HUES6 (cell line): ENCODE data around the gene CHSY1.

Experiments used
- H3K27ac ChIP-seq: 2 replicates; pipeline ENCODE4 v1.7.0; 2013; ENCODE audit warnings: low read depth, mild to moderate bottlenecking, low read length, inconsistent platforms
- H3K27me3 ChIP-seq: 2 replicates; pipeline ENCODE4 v1.6.1; 2013; ENCODE audit warnings: low read length; ENCODE audit not compliant: control insufficient read depth, insufficient read depth
- H3K36me3 ChIP-seq: 2 replicates; pipeline ENCODE4 v1.6.1; 2013; ENCODE audit warnings: low read length; ENCODE audit not compliant: control insufficient read depth, insufficient read depth
- H3K4me1 ChIP-seq: 2 replicates; pipeline ENCODE4 v1.6.1; 2013; ENCODE audit warnings: low read length; ENCODE audit not compliant: control insufficient read depth, insufficient read depth
- H3K4me3 ChIP-seq: 2 replicates; pipeline ENCODE4 v1.5.1; 2013; ENCODE audit warnings: low read depth, low read length
- H3K9ac ChIP-seq: one replicate; pipeline ENCODE4 v1.6.1; 2013; ENCODE audit warnings: mild to moderate bottlenecking, low read length
- H3K9me3 ChIP-seq: 2 replicates; pipeline ENCODE4 v1.6.1; 2013; ENCODE audit warnings: low read depth, low read length; ENCODE audit not compliant: control insufficient read depth, insufficient read depth

CHSY1 gene

GRCh38 chr15:101135532-101136166 lies 116.2 kb downstream of the CHSY1 start:
- Histone ChIP-seq H3K4me1 (peaks cover 5% of the 10 kb centered on the region), H3K27me3 (no peaks in the 10 kb centered on the region), H3K9ac (no peak overlapping the region), H3K4me3 (no peak overlapping the region), H3K9me3 (peaks cover 5% of the 10 kb centered on the region; the same call in 1 of the 2 replicates), H3K36me3 (no peaks in the 10 kb centered on the region), H3K27ac (no peak overlapping the region)

GRCh38 chr15:101134780-101135179 lies 117.1 kb downstream of the CHSY1 start:
- no peak overlapping the region for H3K27ac ChIP-seq

GRCh38 chr15:101133751-101134261 lies 118.0 kb downstream of the CHSY1 start:
- H3K4me3 ChIP-seq: no peak overlapping the region
- no peak overlapping the region for H3K9ac ChIP-seq
- no peak overlapping the region for H3K27ac ChIP-seq

More at GRCh38 chr15:101134780-101135179, 117.1 kb downstream of the CHSY1 start:
- Histone ChIP-seq H3K9me3 (peaks cover 5% of the 10 kb centered on the region; the same call in 1 of the 2 replicates), H3K27me3 (no peaks in the 10 kb centered on the region), H3K4me1 (peaks cover 5% of the 10 kb centered on the region), H3K36me3 (no peaks in the 10 kb centered on the region), H3K4me3 (no peak overlapping the region), H3K9ac (no peak overlapping the region)

GRCh38 chr15:101133181-101133460 lies 118.7 kb downstream of the CHSY1 start:
- Histone ChIP-seq H3K4me1 (no peaks in the 10 kb centered on the region), H3K9ac (no peak overlapping the region), H3K4me3 (no peak overlapping the region), H3K27ac (no peak overlapping the region), H3K9me3 (peaks cover 14% of the 10 kb centered on the region), H3K36me3 (no peaks in the 10 kb centered on the region), H3K27me3 (no peaks in the 10 kb centered on the region)

More at GRCh38 chr15:101133751-101134261, 118.0 kb downstream of the CHSY1 start:
- Histone ChIP-seq H3K4me1 (no peaks in the 10 kb centered on the region; the same call in 1 of the 2 replicates), H3K9me3 (peaks cover 7% of the 10 kb centered on the region; the same call in 1 of the 2 replicates), H3K27me3 (no peaks in the 10 kb centered on the region), H3K36me3 (no peaks in the 10 kb centered on the region)

GRCh38 chr15:101132390-101133180 lies 119.3 kb downstream of the CHSY1 start:
- Histone ChIP-seq H3K4me1 (no peaks in the 10 kb centered on the region), H3K9ac (no peak overlapping the region), H3K27ac (no peak overlapping the region), H3K9me3 (peaks cover 19% of the 10 kb centered on the region), H3K27me3 (no peaks in the 10 kb centered on the region), H3K36me3 (no peaks in the 10 kb centered on the region), H3K4me3 (no peak overlapping the region)

GRCh38 chr15:101131489-101132389 lies 120.1 kb downstream of the CHSY1 start:
- peaks cover 19% of the 10 kb centered on the region for H3K9me3 ChIP-seq
- peaks cover 7% of the 10 kb centered on the region for H3K4me1 ChIP-seq
- no peak overlapping the region for H3K4me3 ChIP-seq
- H3K27ac ChIP-seq: no peak overlapping the region
- H3K36me3 ChIP-seq: no peaks in the 10 kb centered on the region
- no peak overlapping the region for H3K9ac ChIP-seq
- H3K27me3 ChIP-seq: no peaks in the 10 kb centered on the region

GRCh38 chr15:101129851-101130380 lies 121.9 kb downstream of the CHSY1 start:
- H3K27ac ChIP-seq: no peak overlapping the region
- H3K9ac ChIP-seq: no peak overlapping the region
- H3K4me3 ChIP-seq: no peak overlapping the region
- peaks cover 15% of the 10 kb centered on the region for H3K4me1 ChIP-seq
- peaks cover 19% of the 10 kb centered on the region for H3K9me3 ChIP-seq
- H3K36me3 ChIP-seq: no peaks in the 10 kb centered on the region
- H3K27me3 ChIP-seq: no peaks in the 10 kb centered on the region

GRCh38 chr15:101128221-101129015 lies 123.4 kb downstream of the CHSY1 start:
- Histone ChIP-seq H3K36me3 (no peaks in the 10 kb centered on the region), H3K4me3 (no peak overlapping the region), H3K27me3 (no peaks in the 10 kb centered on the region), H3K9ac (no peak overlapping the region), H3K9me3 (peaks cover 14% of the 10 kb centered on the region), H3K4me1 (peaks cover 15% of the 10 kb centered on the region), H3K27ac (no peak overlapping the region)

- Histone ChIP-seq H3K36me3 (no peaks in the 10 kb centered on the region), H3K27ac (0 out of 2 replicates have a peak overlapping the region, but pooled peaks have one; percentile 1), H3K4me3 (no peak overlapping the region), H3K4me1 (peaks cover 15% of the 10 kb centered on the region), H3K9me3 (peaks cover 14% of the 10 kb centered on the region), H3K27me3 (no peaks in the 10 kb centered on the region), H3K9ac (peak overlapping the region; percentile 5)
Observed at GRCh38 chr15:101127506-101128076, 124.3 kb downstream of the CHSY1 start.
